ENCODE results near the gene ZSCAN18. TPM values are rescaled to one million over a fixed set of nuclear protein-coding genes. Genes with fewer than 3 reads are reported as not detected.

ZSCAN18 gene, protein sequence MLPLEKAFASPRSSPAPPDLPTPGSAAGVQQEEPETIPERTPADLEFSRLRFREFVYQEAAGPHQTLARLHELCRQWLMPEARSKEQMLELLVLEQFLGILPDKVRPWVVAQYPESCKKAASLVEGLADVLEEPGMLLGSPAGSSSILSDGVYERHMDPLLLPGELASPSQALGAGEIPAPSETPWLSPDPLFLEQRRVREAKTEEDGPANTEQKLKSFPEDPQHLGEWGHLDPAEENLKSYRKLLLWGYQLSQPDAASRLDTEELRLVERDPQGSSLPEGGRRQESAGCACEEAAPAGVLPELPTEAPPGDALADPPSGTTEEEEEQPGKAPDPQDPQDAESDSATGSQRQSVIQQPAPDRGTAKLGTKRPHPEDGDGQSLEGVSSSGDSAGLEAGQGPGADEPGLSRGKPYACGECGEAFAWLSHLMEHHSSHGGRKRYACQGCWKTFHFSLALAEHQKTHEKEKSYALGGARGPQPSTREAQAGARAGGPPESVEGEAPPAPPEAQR
- 7.5 TPM in 2 replicates for total RNA-seq

GRCh38 chr19:58097781-58098681, at the start of gene ZSCAN18:
Gene ZSCAN18 (minus strand): TSS chr19:58098231. CDS start chr19:58090267, 7,964 bp downstream.

DNA sequence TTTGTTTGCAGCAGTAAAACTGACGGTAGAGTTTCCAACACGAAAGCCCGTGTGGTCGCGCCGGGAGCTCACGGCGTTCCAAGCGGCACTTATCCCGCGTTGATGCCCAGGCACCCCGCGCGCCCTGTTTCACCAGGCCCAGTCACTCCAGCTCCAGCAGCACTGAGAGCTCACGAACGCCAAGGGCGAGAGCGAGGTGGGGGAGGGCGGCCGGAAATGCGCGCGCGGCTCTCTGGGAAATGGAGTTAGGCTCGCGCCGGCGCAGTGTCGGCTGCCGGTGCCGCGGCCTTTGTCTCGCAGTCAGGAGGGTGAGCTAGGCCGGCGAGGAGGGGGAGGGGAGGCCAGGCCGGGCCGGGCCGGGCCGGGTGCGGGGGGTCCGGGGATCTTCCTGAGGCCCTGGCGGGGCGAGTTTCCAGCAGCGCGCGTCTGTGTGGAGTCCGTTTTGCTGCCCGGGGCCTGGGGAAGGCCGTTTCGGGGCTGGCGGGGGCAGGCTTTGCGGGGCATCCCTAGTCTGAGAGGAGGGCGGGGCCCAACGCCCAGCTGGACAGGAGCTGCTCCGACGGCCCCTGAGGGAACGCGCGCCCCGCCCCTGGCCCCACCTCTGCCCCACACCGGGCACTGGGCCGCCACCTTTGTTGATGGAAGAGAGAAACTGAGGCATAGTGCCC, 38.9 kb downstream of the ZSCAN18 start, which contains the start of gene ZNF135:
Gene ZNF135, plus strand, starts transcription at position 280 of the 668 bp plus-strand sequence. CDS start 721 bp downstream, outside the sequence.

Other genes starting within 250 kb of the ZSCAN18 start
- 12.5 and 15.6 TPM in 2 replicates for gene ZNF587, start 248.4 kb downstream of the ZSCAN18 start, total RNA-seq
- 1.7 and 2.1 TPM in 2 replicates for gene ZNF814, start 209.2 kb downstream of the ZSCAN18 start, total RNA-seq
- gene ZNF417, start 181.6 kb downstream of the ZSCAN18 start, total RNA-seq: 11.5 and 13.2 TPM in 2 replicates
- 2.1 and 2.3 TPM in 2 replicates for gene ZNF418, start 162.8 kb downstream of the ZSCAN18 start, total RNA-seq
- gene ZNF256, start 150.5 kb downstream of the ZSCAN18 start, total RNA-seq: 4.9 and 6.1 TPM in 2 replicates
- gene C19orf18, start 123.7 kb downstream of the ZSCAN18 start, total RNA-seq: not detected in 2 replicates
- 8.7 and 10.2 TPM in 2 replicates for gene ZNF606, start 95.4 kb downstream of the ZSCAN18 start, total RNA-seq
- not detected in 2 replicates for gene ZSCAN1, start 64.2 kb downstream of the ZSCAN18 start, total RNA-seq
- 0.33 and 0.34 TPM in 2 replicates for gene ZNF135, start 38.9 kb downstream of the ZSCAN18 start, total RNA-seq
- gene ZNF329, start 52.6 kb upstream of the ZSCAN18 start, total RNA-seq: 8.7 and 10.5 TPM in 2 replicates
- gene ZNF274, start 84.8 kb upstream of the ZSCAN18 start, total RNA-seq: 13.4 and 14.4 TPM in 2 replicates
- gene ZNF544, start 130.7 kb upstream of the ZSCAN18 start, total RNA-seq: 47.7 and 55.9 TPM in 2 replicates
- 3.7 and 5.2 TPM in 2 replicates for gene ZNF8, start 180.7 kb upstream of the ZSCAN18 start, total RNA-seq
- 20.9 and 25.0 TPM in 2 replicates for gene ERVK3-1, start 207.1 kb upstream of the ZSCAN18 start, total RNA-seq
- 1.7 and 2.4 TPM in 2 replicates for gene ZSCAN22, start 228.8 kb upstream of the ZSCAN18 start, total RNA-seq

Measured in dermis lymphatic vessel endothelial cell (primary cell).